Measurements from ENCODE around the gene SLC25A34.
A peak's percentile ranks its signal among the peaks of the same experiment; 100 is the strongest.
"Not testable (repeated sequence)": the region's sequence is repeated elsewhere in the genome, so short reads cannot be mapped to it uniquely, and the experiment has no call there.

SLC25A34 gene

DNA sequence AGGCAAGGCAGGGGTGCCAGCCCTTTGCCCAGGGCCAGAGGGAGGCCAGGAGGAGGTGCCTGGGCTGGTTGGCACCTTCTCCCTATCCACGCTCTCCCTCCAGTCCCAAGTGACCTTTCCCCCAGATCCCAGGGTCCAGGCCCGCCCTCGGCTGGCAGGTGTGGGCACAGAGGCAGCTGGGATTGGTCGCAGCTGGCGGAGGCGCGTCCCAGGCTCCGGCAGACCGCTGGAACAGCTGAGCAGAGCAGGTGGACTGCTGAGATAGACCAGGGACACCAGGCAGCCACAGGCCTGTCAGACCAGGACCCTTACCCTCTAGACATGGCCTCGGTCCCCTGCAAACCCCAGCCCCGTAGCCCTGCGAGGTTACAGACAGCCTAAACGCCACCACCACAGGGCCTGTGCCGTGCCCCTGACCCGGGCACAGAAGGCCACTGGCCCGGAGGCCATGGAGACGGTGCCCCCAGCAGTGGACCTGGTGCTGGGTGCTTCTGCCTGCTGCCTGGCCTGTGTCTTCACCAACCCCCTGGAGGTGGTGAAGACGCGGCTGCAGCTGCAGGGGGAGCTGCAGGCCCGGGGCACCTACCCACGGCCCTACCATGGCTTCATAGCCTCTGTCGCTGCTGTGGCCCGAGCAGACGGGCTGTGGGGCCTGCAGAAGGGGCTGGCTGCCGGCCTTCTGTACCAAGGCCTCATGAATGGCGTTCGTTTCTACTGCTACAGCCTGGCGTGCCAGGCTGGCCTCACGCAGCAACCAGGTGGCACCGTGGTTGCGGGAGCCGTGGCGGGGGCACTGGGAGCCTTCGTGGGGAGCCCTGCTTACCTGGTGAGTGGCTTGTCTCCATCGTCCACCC is at the start of gene SLC25A34:
TSS of gene SLC25A34 (plus strand) at position 221 of the 854 bp plus-strand sequence. CDS start at position 449, 228 bp downstream.
- peak; percentile 42 for DNase-seq

- no peak for DNase-seq
These were observed 48.6 kb upstream of the SLC25A34 start for GRCh38 chr1:15687446-15687845.

DNA sequence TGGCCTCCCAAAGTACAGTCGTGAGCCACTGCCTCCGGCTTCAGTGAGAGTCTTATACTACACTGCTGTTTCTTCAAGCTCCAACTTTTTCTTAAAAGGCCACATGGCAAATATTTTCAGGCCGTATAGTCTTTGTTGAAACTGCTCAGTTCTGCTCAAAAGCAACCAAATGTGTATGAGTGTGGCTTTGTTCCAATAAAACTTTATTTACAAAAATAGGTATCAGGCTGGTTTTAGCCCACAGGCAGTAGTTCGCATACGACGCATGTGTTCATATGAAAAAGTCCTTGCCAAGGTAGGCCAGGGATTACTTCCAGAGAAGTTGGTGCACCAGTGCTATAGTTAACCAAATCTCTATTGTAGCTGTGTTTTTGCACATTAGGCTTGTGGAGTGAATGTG is 45.7 kb upstream of the SLC25A34 start:
- DNase-seq: no peak

DNA sequence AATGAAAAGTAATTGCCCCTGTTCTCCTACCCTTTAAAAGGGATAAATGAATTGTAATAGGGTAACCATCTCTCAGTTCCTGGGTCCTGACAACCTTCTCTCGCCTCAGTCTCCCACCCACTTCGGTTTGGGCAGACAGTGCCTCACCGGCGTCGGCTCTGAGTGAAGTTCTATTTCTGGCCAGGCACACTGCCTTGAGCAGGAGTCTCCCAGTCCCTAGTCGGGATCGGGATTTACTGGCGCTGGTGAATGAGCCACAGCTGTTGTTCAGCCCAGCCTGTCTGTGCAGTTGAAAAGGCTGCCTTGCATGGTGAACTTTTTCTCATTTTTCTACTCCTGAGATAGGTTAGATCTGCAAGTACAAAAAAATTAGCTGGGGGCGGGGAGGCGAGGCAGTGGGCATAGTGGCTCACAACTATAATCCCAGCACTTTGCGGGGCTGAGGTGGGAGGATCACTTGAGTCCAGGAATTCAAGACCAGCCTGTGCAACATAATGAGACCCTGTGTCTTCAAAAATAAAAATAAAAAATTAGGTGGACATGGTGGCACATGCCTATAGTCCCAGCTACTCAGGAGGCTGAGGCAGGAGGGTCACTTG is 44.5 kb upstream of the SLC25A34 start:
- no peak for DNase-seq

DNA sequence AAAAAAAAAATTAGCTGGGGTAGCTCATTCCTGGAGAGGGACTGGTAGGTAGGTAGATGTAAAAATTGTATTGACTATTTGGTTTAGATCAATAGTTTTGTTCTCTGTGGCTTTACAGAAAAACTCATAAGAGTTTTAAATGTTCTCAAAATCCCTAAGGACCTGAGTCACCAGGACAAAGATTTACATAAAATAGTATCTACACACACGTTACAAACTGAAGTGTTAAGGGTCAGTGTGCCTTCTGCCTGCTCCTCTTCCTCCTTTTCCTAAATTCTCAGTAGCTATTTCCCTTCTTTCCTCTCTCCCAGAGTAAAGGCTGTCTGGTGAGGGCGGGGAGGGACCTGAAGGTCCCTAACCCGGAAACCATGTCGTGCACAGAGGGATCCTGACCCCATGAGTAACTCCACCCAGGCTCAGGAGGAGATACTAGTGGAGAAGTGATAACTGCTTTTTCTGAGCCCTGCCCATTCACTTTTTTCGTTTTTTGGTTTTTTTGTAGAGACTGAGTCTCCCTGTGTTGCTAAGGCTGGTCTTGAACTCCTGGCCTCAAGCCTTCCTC is 43.9 kb upstream of the SLC25A34 start:
- no peak for DNase-seq

- no peak for DNase-seq
These were observed 42.7 kb upstream of the SLC25A34 start for GRCh38 chr1:15693371-15693770.

DNA sequence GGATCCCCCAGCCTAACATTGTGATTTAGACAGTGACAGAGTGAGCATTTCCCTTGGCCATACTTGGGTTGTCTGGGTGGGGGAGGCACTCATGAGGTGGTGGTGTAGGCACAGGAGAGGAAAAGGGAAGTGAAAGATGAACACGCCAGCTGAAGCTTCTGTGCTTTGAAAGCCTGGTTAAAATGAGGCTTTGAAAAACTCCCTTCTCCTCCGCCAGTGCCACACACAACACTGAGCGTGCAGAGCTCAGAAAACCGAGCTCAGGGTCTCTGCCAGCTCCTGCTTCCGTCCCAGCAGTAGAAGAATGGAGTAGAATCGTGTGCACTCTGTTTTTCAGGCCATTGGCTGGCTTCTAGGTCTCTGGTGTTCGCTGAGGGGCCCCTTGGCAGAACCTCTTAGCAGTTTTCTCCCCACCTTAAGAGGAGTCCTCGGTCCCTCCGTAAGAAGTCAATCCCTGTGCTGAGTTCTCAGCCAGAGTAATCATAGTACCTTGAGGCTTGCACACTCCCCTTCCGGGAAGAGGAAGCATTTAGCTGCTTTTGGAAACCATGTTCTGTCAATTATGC is 39.0 kb upstream of the SLC25A34 start:
- DNase-seq: no peak

DNA sequence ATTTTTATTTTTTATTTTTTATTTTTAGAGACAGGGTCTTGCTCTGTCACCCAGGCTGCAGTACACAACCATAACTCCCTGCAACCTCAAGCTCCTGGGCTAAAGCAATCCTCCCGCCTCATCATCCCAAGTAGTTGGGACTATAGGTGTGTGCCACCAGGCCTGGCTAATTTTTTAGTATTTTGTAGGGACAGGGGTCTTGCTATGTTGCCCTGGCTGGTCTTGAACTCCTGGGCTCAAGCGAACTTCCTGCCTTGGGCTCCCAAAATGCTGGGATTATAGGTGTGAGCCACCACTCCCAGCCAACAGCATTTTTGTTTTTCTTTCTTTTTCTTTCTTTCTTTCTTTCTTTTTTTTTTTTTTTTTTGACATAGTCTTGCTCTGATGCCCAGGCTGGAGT is 37.9 kb upstream of the SLC25A34 start:
- no peak for DNase-seq

DNA sequence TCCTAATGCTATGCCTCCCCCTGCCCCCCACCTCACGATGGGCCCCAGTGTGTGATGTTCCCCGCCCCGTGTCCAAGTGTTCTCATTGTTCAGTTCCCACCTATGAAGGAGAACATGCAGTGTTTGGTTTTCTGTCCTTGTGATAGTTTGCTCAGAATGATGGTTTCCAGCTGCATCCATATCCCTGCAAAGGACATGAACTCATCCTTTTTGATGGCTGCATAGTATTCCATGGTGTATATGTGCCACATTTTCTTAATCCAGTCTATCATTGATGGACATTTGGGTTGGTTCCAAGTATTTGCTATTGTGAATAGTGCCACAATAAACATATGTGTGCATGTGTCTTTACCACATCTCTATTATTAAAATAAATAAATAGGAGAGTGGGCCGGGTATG is 36.7 kb upstream of the SLC25A34 start:
- DNase-seq: not testable (repeated sequence)

GRCh38 chr1:15700508-15700907 is 35.5 kb upstream of the SLC25A34 start:
- DNase-seq: no peak

- DNase-seq: no peak
These were observed 34.3 kb upstream of the SLC25A34 start for GRCh38 chr1:15701784-15702183.

- DNase-seq: no peak
These were observed 33.1 kb upstream of the SLC25A34 start for GRCh38 chr1:15702722-15703550.

- DNase-seq: no peak
These were observed 32.5 kb upstream of the SLC25A34 start for GRCh38 chr1:15703562-15703961.

GRCh38 chr1:15704526-15705183 is 31.4 kb upstream of the SLC25A34 start:
- DNase-seq: no peak

- no peak for DNase-seq
These were observed 30.9 kb upstream of the SLC25A34 start for GRCh38 chr1:15705184-15705566.

DNA sequence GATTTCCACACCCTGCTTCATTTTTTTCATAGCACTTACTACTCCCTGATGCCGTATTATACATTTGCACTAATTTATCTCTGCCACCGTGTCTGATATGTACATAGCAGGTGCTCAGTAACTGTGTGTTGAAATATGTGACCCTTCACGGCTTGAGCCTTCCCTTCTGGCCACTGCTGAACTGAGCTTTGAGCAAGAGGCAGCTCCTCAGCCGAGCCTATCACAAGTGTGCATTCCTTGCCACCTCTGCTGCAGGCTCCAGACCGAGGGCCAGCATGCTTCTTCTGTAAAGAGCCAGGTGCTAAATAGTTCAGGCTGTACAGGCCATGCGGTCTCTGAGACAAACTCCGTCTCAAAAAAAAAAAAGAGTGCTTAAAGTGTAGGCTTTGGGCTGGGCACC is 29.3 kb upstream of the SLC25A34 start:
- no peak for DNase-seq

- DNase-seq: no peak
These were observed 28.7 kb upstream of the SLC25A34 start for GRCh38 chr1:15707239-15707925.

GRCh38 chr1:15708486-15709137 is 27.4 kb upstream of the SLC25A34 start:
- DNase-seq: no peak

DNA sequence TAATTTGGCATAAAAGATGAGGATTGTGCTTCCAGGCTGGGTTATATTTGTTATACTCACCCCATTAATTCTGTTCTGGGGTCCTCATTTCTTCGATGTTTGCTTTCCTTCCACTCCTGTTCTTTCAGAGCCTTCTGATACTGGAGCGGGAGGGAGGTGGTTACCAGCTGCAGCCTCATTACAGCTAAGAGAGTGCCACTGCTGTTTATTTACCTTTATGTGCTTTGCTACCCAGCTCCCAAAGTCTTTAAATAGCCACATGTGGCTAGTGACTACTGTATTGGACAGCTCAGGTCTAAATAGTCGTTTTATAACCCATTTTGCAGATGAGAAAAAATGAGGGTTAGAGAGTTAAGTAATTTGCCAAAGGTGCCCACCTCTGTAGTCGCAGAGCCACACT is 26.8 kb upstream of the SLC25A34 start:
- DNase-seq: no peak

DNA sequence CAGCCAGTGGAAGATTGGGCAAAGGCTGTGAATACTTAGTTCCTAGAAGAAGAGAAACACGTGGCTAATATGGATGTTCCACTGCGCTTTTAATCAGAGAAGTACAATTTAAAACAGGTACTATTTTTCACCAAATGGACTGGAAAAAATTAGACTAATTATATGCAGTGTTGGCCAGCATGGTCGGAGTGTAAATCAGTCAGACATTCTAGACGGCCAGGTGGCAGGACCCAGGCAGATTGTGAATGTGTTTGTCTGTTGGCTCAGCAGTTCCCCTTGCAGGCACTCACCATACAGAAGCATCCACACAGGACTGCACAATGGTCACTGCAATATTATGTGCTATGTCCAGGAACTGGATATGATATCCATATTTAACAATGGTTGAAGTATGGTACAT is 23.9 kb upstream of the SLC25A34 start:
- DNase-seq: no peak
